RWPE1 (cell line): ENCODE data around the gene FAM171A2.

Experiments
- CTCF ChIA-PET: fragments of 350-600 bp; sonication (Branson Sonifier 250); formaldehyde crosslinking; extraction: SDS; loops from one replicate; lab custom pipeline; 2021; lab: Yijun Ruan, JAX
- POLR2A ChIA-PET: fragments of 400-600 bp; formaldehyde crosslinking; extraction: SDS; loops from one replicate; lab custom pipeline; 2020; ENCODE audit warnings: antibody characterized with exemption; ENCODE audit not compliant: low non-redundant PET; lab: Yijun Ruan, JAX
- DNase-seq: peaks from one replicate; pipeline ENCODE4 v3.0.0; 2012; ENCODE audit warnings: low spot score
- H3K27ac ChIP-seq: fragments of 450-650 bp; 2 replicates; pipeline ENCODE4 v1.5.1; 2017
- TF ChIP-seq, protein P1 (sequence below): fragments of 450-650 bp; conservative IDR thresholded peaks from 2 replicates; pipeline ENCODE4 v1.5.1; 2017; ENCODE audit warnings: low read depth, mild to moderate bottlenecking

The FAM171A2 gene

DNA sequence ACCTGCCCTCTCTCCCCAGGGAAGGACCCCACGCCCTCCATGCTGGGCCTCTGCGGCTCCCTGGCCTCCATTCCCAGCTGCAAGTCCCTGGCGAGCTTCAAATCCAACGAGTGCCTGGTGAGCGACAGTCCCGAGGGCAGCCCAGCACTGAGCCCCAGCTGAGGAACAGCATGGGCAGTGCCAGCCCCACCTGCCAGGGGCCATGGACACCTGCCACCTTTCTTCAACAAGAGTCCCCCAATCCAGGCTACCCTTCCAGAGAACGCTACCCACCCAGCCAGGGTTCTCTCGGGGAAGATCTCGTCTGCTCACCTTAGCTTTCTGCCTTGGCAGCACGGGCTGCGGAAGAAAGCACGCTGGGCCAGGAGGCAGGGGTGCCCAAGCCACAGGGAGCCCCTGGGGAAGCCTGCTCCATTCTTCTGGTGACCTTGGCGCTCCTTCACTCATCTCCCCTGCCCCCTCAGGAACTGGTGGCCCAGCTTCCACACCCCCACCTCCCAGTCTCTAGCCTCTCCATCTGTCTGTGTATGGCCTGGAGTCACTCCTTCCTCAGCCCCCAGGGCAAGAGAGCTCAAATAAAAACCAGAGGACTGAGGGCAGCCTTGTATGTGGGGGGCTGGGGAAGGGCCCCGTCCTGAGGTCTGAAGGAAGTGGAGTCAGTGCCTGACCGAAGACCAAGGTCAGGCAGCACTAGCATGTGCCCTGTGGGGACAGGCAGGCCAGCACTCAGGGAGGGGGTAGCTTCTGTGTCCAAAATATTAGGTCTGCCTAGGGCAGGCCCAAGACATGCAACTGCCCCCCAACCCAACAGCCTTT lies 45.4 kb downstream of the FAM171A2 start:
- TF ChIP-seq, protein P1, sequence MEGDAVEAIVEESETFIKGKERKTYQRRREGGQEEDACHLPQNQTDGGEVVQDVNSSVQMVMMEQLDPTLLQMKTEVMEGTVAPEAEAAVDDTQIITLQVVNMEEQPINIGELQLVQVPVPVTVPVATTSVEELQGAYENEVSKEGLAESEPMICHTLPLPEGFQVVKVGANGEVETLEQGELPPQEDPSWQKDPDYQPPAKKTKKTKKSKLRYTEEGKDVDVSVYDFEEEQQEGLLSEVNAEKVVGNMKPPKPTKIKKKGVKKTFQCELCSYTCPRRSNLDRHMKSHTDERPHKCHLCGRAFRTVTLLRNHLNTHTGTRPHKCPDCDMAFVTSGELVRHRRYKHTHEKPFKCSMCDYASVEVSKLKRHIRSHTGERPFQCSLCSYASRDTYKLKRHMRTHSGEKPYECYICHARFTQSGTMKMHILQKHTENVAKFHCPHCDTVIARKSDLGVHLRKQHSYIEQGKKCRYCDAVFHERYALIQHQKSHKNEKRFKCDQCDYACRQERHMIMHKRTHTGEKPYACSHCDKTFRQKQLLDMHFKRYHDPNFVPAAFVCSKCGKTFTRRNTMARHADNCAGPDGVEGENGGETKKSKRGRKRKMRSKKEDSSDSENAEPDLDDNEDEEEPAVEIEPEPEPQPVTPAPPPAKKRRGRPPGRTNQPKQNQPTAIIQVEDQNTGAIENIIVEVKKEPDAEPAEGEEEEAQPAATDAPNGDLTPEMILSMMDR = no peak
- ChIA-PET POLR2A (interaction anchor here (0.6 kb wide), 1 partner anchor 96 kb away, joined by 3 read pairs; no protein-coding TSS in a partner anchor), CTCF (interaction anchor here (0.6 to 0.9 kb wide), 3 partner anchors 24 to 99 kb away, joined by 3 to 4 read pairs (median 3); partner anchors contain the start of gene UBTF)
- no peak for DNase-seq
- peak overlapping the region; percentile 26 for H3K27ac ChIP-seq

DNA sequence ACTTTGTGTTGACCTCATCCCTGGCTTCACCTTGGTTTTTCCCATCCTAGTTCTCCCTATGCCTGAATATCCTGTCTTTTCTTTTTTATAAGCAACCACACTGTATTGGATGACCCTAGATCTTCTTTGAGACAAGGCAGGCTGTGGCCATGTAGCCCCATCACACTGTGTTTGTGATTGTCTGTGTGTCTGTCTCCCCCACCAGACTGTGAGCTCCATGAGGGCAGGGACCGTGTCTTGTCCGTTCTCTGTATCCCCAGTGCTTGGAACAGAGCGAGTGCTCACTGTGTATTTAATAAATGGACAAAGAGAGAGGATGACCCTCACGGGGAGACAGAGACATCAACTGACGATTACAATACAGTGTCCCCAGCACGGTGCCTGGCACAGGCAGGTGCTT lies 46.1 kb downstream of the FAM171A2 start:
- CTCF ChIA-PET = no interaction called here
- DNase-seq = no peak
- POLR2A ChIA-PET = interaction anchor here (0.6 kb wide), 1 partner anchor 95 kb away, joined by 3 read pairs; no protein-coding TSS in a partner anchor
- no peak overlapping the region for H3K27ac ChIP-seq
- TF ChIP-seq, protein P1 = no peak

DNA sequence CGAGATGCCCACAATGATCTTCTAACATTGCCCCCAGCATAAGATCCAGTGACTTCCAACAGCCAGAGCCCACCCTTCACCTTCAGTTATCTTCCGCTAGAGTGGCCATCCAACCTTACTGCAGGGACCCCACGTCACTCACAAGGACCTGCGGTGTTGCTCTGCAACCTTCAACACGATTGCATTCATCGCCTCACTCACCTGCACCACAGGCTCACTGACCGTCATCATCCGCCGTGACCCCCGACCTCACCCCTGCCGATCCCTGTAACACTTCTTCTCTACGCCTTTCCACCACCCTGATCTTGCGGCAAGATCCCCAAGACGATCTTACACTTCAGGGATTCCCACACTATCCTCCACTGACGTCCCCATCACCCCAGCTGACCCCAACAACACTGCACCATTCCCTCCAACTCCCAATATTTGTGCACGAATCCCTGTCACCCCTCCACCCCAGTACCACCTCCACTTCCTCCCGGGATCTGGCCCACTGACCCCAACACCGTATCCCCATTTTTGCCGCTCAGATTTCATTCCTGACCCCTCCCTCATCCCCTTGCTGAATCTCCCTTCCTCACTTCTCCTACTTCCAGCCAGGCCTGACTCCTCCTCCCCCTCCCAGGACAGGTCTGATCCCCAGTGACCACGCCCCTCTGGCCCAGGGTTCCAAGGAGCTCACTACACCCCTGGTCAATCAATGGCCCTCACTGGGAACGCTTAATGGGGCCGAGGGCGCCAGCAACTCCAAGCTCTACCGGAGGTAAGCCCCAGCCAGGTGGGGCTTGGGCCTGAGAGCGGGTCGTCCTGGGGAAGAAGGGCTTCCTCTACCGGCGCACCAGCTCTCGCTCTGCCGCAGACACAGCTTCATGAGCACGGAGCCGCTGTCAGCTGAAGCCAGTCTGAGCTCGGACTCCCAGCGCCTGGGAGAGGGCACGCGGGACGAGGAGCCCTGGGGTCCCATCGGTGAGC lies 47.6 kb downstream of the FAM171A2 start:
- no peak overlapping the region for H3K27ac ChIP-seq
- TF ChIP-seq, protein P1 = no peak
- DNase-seq = no peak
- CTCF ChIA-PET = no interaction called here
- POLR2A ChIA-PET = interaction anchor here (0.5 to 0.7 kb wide), 3 partner anchors 61 to 110 kb away, joined by 3 to 7 read pairs (median 4); no protein-coding TSS in a partner anchor

DNA sequence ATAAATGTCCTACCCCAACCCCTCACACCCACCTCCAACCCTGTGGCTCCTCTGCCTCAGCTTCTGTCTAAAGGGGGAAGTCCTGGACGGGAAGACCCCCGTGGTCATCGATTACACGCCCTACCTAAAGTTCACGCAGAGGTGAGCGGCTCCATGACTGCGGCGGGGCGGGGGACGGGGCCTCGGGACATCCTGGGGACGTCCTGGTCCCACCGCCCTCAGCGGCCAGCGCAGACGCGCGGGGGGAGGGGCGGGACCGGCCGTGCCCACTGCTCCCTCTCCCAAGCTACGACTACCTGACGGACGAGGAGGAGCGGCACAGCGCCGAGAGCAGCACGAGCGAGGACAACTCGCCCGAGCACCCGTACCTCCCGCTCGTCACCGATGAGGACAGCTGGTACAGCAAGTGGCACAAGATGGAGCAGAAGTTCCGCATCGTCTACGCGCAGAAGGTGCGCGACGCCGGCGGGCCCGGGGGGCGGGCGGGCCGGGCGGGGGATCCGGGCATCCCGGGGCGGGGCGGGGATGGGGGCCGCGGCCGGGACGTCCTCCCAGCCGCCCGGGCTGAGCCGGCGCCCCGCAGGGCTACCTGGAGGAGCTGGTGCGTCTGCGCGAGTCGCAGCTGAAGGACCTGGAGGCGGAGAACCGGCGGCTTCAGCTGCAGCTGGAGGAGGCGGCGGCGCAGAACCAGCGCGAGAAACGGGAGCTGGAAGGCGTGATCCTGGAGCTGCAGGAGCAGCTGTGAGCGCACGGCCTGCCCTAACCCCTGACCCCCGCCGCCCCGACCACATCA lies 48.6 kb downstream of the FAM171A2 start:
- CTCF ChIA-PET = no interaction called here
- H3K27ac ChIP-seq = no peak overlapping the region
- TF ChIP-seq, protein P1 = no peak
- POLR2A ChIA-PET = interaction anchor here (0.5 kb wide), 1 partner anchor 109 kb away, joined by 3 read pairs; no protein-coding TSS in a partner anchor
- peak; percentile 56 for DNase-seq

DNA sequence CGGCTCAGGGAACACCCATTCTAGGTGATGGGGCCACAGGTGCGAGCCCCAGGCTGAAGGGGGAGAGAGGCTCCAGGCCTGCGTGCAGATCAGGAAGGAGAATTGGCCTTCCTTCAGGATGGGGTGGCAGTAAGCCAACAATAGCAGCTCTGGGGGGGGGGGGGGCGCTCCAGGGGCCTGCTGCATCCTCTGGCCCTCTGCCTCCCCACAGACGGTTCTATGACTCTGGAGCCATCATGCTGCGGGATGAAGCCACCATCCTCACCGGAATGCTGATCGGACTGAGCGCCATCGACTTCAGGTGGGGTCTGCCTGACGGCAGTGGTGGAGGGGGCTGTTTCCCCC lies 49.2 kb downstream of the FAM171A2 start:
- no peak for DNase-seq
- POLR2A ChIA-PET = no interaction called here
- no peak overlapping the region for H3K27ac ChIP-seq
- CTCF ChIA-PET = no interaction called here
- TF ChIP-seq, protein P1 = no peak
